ENCODE measurements around the gene ALK. TPM values are rescaled to one million over a fixed set of nuclear protein-coding genes. Genes with fewer than 3 reads are reported as not detected.
A peak's percentile ranks its signal among the peaks of the same experiment; 100 is the strongest.

Gene ALK
- polyA plus RNA-seq, 1 of the 3 experiments (the other 2 are of a cell fraction): 0.30 TPM

GRCh38 chr2:29323961-29324360 is 597.4 kb downstream of the ALK start:
- POLR2A ChIA-PET: no interaction called here
- TF ChIP-seq, protein P1, sequence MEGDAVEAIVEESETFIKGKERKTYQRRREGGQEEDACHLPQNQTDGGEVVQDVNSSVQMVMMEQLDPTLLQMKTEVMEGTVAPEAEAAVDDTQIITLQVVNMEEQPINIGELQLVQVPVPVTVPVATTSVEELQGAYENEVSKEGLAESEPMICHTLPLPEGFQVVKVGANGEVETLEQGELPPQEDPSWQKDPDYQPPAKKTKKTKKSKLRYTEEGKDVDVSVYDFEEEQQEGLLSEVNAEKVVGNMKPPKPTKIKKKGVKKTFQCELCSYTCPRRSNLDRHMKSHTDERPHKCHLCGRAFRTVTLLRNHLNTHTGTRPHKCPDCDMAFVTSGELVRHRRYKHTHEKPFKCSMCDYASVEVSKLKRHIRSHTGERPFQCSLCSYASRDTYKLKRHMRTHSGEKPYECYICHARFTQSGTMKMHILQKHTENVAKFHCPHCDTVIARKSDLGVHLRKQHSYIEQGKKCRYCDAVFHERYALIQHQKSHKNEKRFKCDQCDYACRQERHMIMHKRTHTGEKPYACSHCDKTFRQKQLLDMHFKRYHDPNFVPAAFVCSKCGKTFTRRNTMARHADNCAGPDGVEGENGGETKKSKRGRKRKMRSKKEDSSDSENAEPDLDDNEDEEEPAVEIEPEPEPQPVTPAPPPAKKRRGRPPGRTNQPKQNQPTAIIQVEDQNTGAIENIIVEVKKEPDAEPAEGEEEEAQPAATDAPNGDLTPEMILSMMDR (IDR thresholded peaks at IDR 0.05): no peak
- TF ChIP-seq REST (IDR thresholded peaks at IDR 0.05; ENCODE audit: low read depth, low read length): no peak
- TF ChIP-seq, protein P2, sequence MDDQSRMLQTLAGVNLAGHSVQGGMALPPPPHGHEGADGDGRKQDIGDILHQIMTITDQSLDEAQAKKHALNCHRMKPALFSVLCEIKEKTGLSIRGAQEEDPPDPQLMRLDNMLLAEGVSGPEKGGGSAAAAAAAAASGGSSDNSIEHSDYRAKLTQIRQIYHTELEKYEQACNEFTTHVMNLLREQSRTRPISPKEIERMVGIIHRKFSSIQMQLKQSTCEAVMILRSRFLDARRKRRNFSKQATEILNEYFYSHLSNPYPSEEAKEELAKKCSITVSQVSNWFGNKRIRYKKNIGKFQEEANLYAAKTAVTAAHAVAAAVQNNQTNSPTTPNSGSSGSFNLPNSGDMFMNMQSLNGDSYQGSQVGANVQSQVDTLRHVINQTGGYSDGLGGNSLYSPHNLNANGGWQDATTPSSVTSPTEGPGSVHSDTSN (IDR thresholded peaks at IDR 0.05): peak; percentile 60
- peak; percentile 29; the same call in 1 of the 2 replicates for TF ChIP-seq TCF12 (IDR thresholded peaks at IDR 0.05)
- no peak for TF ChIP-seq USF1 (IDR thresholded peaks at IDR 0.05; ENCODE audit: borderline replicate concordance, low read depth)
- TF ChIP-seq TAF1 (IDR thresholded peaks at IDR 0.05; ENCODE audit: borderline replicate concordance, low read depth, low read length): no peak
- TF ChIP-seq RAD21 (IDR thresholded peaks at IDR 0.05; ENCODE audit: low read length): no peak
- no peak for TF ChIP-seq RCOR1 (IDR thresholded peaks at IDR 0.05; ENCODE audit: low read length)
- TF ChIP-seq NFIC (IDR thresholded peaks at IDR 0.05; ENCODE audit: borderline replicate concordance): 0 out of 2 replicates have a peak, but pooled peaks have one; percentile 21
- no peak for TF ChIP-seq SIN3A (IDR thresholded peaks at IDR 0.05; ENCODE audit: borderline replicate concordance, low read depth, low read length)
- DNase-seq: no peak

More at GRCh38 chr2:29323961-29324360, 597.4 kb downstream of the ALK start:
- Histone ChIP-seq H4K20me1 (ENCODE audit: insufficient read depth) (no peaks in the 10 kb centered on the region), H3K4me3 (ENCODE audit: low read depth in 2 of 2, low read length in 1 of 2) (no peak overlapping the region), H3K9me2 (no peaks in the 10 kb centered on the region), H3K27ac (ENCODE audit: low read depth in 2 of 2, low read length in 1 of 2) (peak overlapping the region in 1 of 2 experiments; percentile 29; a peak in 2 of 4 replicates), H3K36me3 (replicated peaks in 1 of 2; ENCODE audit: control insufficient read depth in 1 of 2, insufficient read depth in 2 of 2, low read length in 1 of 2) (peaks cover 0 to 4% of the 10 kb centered on the region in 2 experiments), H3K27me3 (ENCODE audit: insufficient read depth) (no peaks in the 10 kb centered on the region), H3K79me2 (ENCODE audit: insufficient read depth) (no peaks in the 10 kb centered on the region), H3K4me1 (ENCODE audit: control insufficient read depth in 1 of 2, insufficient read depth in 2 of 2, low read depth in 1 of 2, low read length in 1 of 2) (peaks cover 0 to 38% of the 10 kb centered on the region in 2 experiments; a peak in 3 of 4 replicates), H3F3A (replicated peaks; ENCODE audit: insufficient read depth) (peaks cover 6% of the 10 kb centered on the region), H3K9ac (no peak overlapping the region), H3K9me3 (no peaks in the 10 kb centered on the region), H3K4me2 (no peak overlapping the region), H2AFZ (ENCODE audit: low read depth) (no peak overlapping the region)
- CTCF ChIA-PET: interaction anchor here (1.1 to 8.6 kb wide), 3 partner anchors 11 to 50 kb away, joined by 3 to 91 read pairs (median 3); no protein-coding TSS in a partner anchor
- 26% methylated on average over 3 of the region's 3 CpGs for WGBS (ENCODE audit: low lambda C conversion rate)
